Mucosa of stomach (tissue), 1 donor: Measurements from ENCODE around the gene TENM3.

Source experiments
- H3K27me3 ChIP-seq: one replicate; pipeline ENCODE4 v1.7.0; 2013; ENCODE audit warnings: mild to moderate bottlenecking, low read length; ENCODE audit not compliant: control insufficient read depth, insufficient read depth
- H3K36me3 ChIP-seq: one replicate; pipeline ENCODE4 v1.7.0; 2013; ENCODE audit warnings: low read length; ENCODE audit not compliant: control insufficient read depth, insufficient read depth
- H3K4me1 ChIP-seq: one replicate; pipeline ENCODE4 v1.7.0; 2013; ENCODE audit warnings: mild to moderate bottlenecking, low read length; ENCODE audit not compliant: control insufficient read depth, insufficient read depth
- H3K4me3 ChIP-seq: one replicate; pipeline ENCODE4 v1.7.0; 2013; ENCODE audit warnings: low read length
- H3K9ac ChIP-seq: one replicate; pipeline ENCODE4 v1.7.0; 2013; ENCODE audit warnings: mild to moderate bottlenecking, low read length, moderate library complexity
- H3K9me3 ChIP-seq: one replicate; pipeline ENCODE4 v1.7.0; 2013; ENCODE audit warnings: mild to moderate bottlenecking, low read length, moderate library complexity; ENCODE audit not compliant: control insufficient read depth
- donor health status: Pancreatic carcinoma.

The TENM3 gene

GRCh38 chr4:182245541-182246215, 2.5 kb downstream of the TENM3 start:
- no peak overlapping the region for H3K4me3 ChIP-seq
- H3K9me3 ChIP-seq = no peaks in the 10 kb centered on the region
- H3K4me1 ChIP-seq = no peaks in the 10 kb centered on the region
- no peak overlapping the region for H3K9ac ChIP-seq
- no peaks in the 10 kb centered on the region for H3K27me3 ChIP-seq
- H3K36me3 ChIP-seq = no peaks in the 10 kb centered on the region

- H3K9me3 ChIP-seq = no peaks in the 10 kb centered on the region
- H3K9ac ChIP-seq = no peak overlapping the region
- no peaks in the 10 kb centered on the region for H3K27me3 ChIP-seq
- H3K4me1 ChIP-seq = no peaks in the 10 kb centered on the region
- H3K36me3 ChIP-seq = no peaks in the 10 kb centered on the region
- H3K4me3 ChIP-seq = no peak overlapping the region
Measured at GRCh38 chr4:182246401-182247205, 3.4 kb downstream of the TENM3 start.

- Histone ChIP-seq H3K36me3 (no peaks in the 10 kb centered on the region), H3K9me3 (no peaks in the 10 kb centered on the region), H3K4me3 (no peak overlapping the region), H3K27me3 (no peaks in the 10 kb centered on the region), H3K4me1 (no peaks in the 10 kb centered on the region), H3K9ac (no peak overlapping the region)
Measured at GRCh38 chr4:182248295-182248694, 5.1 kb downstream of the TENM3 start.

- Histone ChIP-seq H3K9me3 (no peaks in the 10 kb centered on the region), H3K4me1 (no peaks in the 10 kb centered on the region), H3K36me3 (no peaks in the 10 kb centered on the region), H3K27me3 (no peaks in the 10 kb centered on the region), H3K4me3 (no peak overlapping the region), H3K9ac (no peak overlapping the region)
Measured at GRCh38 chr4:182250446-182250845, 7.2 kb downstream of the TENM3 start.

GRCh38 chr4:182251116-182251515, 7.9 kb downstream of the TENM3 start:
- H3K9ac ChIP-seq = no peak overlapping the region
- no peaks in the 10 kb centered on the region for H3K27me3 ChIP-seq
- no peaks in the 10 kb centered on the region for H3K36me3 ChIP-seq
- H3K9me3 ChIP-seq = no peaks in the 10 kb centered on the region
- H3K4me1 ChIP-seq = no peaks in the 10 kb centered on the region
- no peak overlapping the region for H3K4me3 ChIP-seq

GRCh38 chr4:182252220-182252619, 9.0 kb downstream of the TENM3 start:
- Histone ChIP-seq H3K27me3 (no peaks in the 10 kb centered on the region), H3K9ac (no peak overlapping the region), H3K4me3 (no peak overlapping the region), H3K36me3 (no peaks in the 10 kb centered on the region), H3K9me3 (no peaks in the 10 kb centered on the region), H3K4me1 (no peaks in the 10 kb centered on the region)

- H3K4me1 ChIP-seq = no peaks in the 10 kb centered on the region
- no peaks in the 10 kb centered on the region for H3K27me3 ChIP-seq
- no peak overlapping the region for H3K9ac ChIP-seq
- H3K36me3 ChIP-seq = no peaks in the 10 kb centered on the region
- H3K9me3 ChIP-seq = no peaks in the 10 kb centered on the region
- no peak overlapping the region for H3K4me3 ChIP-seq
Measured at GRCh38 chr4:182254026-182254780, 11.0 kb downstream of the TENM3 start.

GRCh38 chr4:182255441-182256190, 12.4 kb downstream of the TENM3 start:
- H3K4me3 ChIP-seq = no peak overlapping the region
- H3K4me1 ChIP-seq = no peaks in the 10 kb centered on the region
- no peak overlapping the region for H3K9ac ChIP-seq
- no peaks in the 10 kb centered on the region for H3K36me3 ChIP-seq
- no peaks in the 10 kb centered on the region for H3K9me3 ChIP-seq
- H3K27me3 ChIP-seq = no peaks in the 10 kb centered on the region

- H3K4me3 ChIP-seq = no peak overlapping the region
- H3K36me3 ChIP-seq = no peaks in the 10 kb centered on the region
- no peak overlapping the region for H3K9ac ChIP-seq
- no peaks in the 10 kb centered on the region for H3K9me3 ChIP-seq
- H3K27me3 ChIP-seq = no peaks in the 10 kb centered on the region
- no peaks in the 10 kb centered on the region for H3K4me1 ChIP-seq
Measured at GRCh38 chr4:182257016-182257415, 13.8 kb downstream of the TENM3 start.

GRCh38 chr4:182257503-182257902, 14.3 kb downstream of the TENM3 start:
- no peak overlapping the region for H3K4me3 ChIP-seq
- H3K4me1 ChIP-seq = no peaks in the 10 kb centered on the region
- H3K9me3 ChIP-seq = no peaks in the 10 kb centered on the region
- no peak overlapping the region for H3K9ac ChIP-seq
- no peaks in the 10 kb centered on the region for H3K36me3 ChIP-seq
- H3K27me3 ChIP-seq = no peaks in the 10 kb centered on the region

GRCh38 chr4:182258441-182259000, 15.3 kb downstream of the TENM3 start:
- H3K4me1 ChIP-seq = no peaks in the 10 kb centered on the region
- no peaks in the 10 kb centered on the region for H3K36me3 ChIP-seq
- H3K9ac ChIP-seq = no peak overlapping the region
- no peaks in the 10 kb centered on the region for H3K9me3 ChIP-seq
- no peaks in the 10 kb centered on the region for H3K27me3 ChIP-seq
- H3K4me3 ChIP-seq = no peak overlapping the region
